HG03097 (cell line): Measurements from ENCODE around the gene CD276.

Experiments used
- ATAC-seq: cut with Tn5 transposase; IDR thresholded peaks from one replicate; pipeline ENCODE4 v1.9.1; 2021; ENCODE audit not compliant: unreplicated experiment, low FRiP score

The CD276 gene

DNA sequence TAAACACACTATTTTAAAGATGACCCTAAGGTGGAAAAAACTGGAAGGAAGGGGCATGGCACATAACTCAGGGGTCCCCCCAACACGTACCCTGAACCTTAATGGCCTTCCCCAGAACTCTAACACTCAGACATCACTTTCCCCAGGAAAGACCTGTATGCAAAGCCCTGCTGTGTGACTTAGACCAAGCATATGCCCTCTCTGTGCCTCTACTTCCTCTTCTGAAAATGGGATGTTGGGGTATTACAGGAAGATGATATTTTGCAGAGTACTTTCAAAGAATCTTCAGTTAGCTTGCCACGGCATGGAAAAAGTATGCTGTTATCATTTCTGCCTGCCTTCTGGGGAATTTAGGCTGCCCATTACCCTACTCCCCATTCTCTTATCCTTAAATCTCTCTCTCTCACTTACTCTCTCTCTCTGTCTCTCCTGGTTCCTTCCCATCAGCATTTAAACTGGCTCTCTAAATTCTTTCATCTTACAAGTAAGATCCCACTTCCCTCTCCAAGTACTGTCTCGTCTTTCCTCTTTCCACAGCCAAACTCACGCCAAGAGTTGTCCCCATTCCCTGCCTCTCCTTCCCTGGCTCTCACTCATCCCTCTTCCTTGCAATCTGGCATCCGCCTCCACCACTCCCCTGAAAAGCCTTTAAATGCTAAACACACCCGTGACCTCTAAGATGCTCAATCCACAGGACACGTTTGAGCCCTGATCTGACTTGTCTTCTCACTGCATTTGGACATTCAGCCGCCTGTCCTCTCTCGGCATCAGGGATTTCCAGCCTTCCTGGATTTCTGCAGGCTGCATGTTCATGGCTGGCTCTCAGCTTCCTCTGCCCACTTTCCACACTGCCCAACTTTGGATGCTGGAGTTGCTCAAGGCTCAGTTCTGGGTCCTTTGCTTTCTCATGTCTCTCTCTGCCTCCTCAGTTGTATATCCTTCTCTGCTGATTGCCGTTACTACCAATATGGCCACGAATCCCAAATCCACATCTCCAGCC, 76.4 kb downstream of the CD276 start:
- ATAC-seq, result no peak

DNA sequence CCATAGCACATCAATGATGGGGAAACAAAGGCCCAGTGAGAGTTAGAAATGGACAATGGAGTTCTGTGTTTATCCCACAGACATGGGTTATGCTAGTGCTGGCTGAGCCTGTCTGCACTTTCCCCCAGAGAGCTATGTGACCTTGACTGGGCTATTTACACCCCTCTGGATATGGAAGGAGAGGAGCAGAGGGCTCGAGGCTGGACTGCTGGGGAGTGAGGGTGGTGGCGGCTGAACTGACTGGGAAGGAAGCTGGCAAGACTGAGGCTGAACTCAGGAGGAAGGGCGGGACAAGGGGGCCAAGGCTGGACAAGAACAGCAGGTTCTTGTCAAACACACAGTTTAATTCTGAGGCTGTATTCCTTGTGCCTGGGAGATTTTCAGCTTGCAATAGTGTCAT, 79.7 kb downstream of the CD276 start:
- no peak for ATAC-seq
